Cardiac fibroblast (primary cell): ENCODE data around the gene AVP.
A peak's percentile ranks its signal among the peaks of the same experiment; 100 is the strongest.

Experiments used
- DNase-seq, 2 donors: peaks; one replicate each; pipeline versions ENCODE4 v3.0.0 to v3.0.0-alpha.2; 2010; ENCODE audit warnings: low read depth in 2 of 2
- H3K4me3 ChIP-seq, 2 donors: replicated peaks in 1 of 2; 1 replicate in 1 of 2; 2 replicates in 1 of 2; pipeline ENCODE4 v1.5.1; 2011; ENCODE audit warnings: low read depth in 2 of 2, low read length in 2 of 2, mild to moderate bottlenecking in 2 of 2, moderate library complexity in 1 of 2
- CTCF ChIP-seq: IDR thresholded peaks from one replicate; pipeline ENCODE4 v1.5.1; 2011; ENCODE audit warnings: low read depth, mild to moderate bottlenecking, low read length, inconsistent platforms

The AVP gene

GRCh38 chr20:3101737-3102574 is 17.4 kb upstream of the AVP start:
- no peak for TF ChIP-seq CTCF
- no peak overlapping the region for H3K4me3 ChIP-seq

GRCh38 chr20:3101251-3101650 is 16.7 kb upstream of the AVP start:
- TF ChIP-seq CTCF: no peak
- DNase-seq: no peak
- no peak overlapping the region for H3K4me3 ChIP-seq

More at GRCh38 chr20:3101737-3102574, 17.4 kb upstream of the AVP start:
- no peak for DNase-seq

- no peak overlapping the region for H3K4me3 ChIP-seq
- DNase-seq: no peak
- TF ChIP-seq CTCF: no peak
These were observed 16.0 kb upstream of the AVP start for GRCh38 chr20:3100480-3100879.

GRCh38 chr20:3094848-3095629 is 10.5 kb upstream of the AVP start:
- no peak for TF ChIP-seq CTCF
- no peak overlapping the region for H3K4me3 ChIP-seq
- no peak for DNase-seq

- H3K4me3 ChIP-seq: no peak overlapping the region
- TF ChIP-seq CTCF: no peak
- no peak for DNase-seq
These were observed 9.4 kb upstream of the AVP start for GRCh38 chr20:3093861-3094361.

GRCh38 chr20:3092611-3093379 is 8.3 kb upstream of the AVP start:
- DNase-seq: peak in 1 of 2 donors; percentile 7
- H3K4me3 ChIP-seq: peak overlapping the region in 1 of 2 donors; percentile 33
- TF ChIP-seq CTCF: no peak
